Right renal cortex interstitium (tissue), 3 donors: ENCODE measurements around the gene AMIGO2. TPM values are rescaled to one million over a fixed set of nuclear protein-coding genes. Genes with fewer than 3 reads are reported as not detected.

ENCODE experiments used
- DNase-seq, 3 donors: peaks; one replicate each; pipeline ENCODE4 v3.0.0-alpha.2; 2013; ENCODE audit warnings: low read depth in 3 of 3, low spot score in 2 of 3
- polyA plus RNA-seq, 3 donors: library from polyadenylated mRNA; unstranded; fragments of 120-200 nt; gene quantifications; one replicate each; pipeline ENCODE4 v1.2.1, GENCODE V29; 2013; ENCODE audit not compliant: insufficient read length in 3 of 3

Gene AMIGO2
- polyA plus RNA-seq, 3 donors: 43.4 to 59.3 (median 48.1) TPM

GRCh38 chr12:47099610-47100009 lies 19.9 kb upstream of the AMIGO2 start:
- no peak for DNase-seq

GRCh38 chr12:47098099-47098498 lies 18.3 kb upstream of the AMIGO2 start:
- DNase-seq: no peak

DNA sequence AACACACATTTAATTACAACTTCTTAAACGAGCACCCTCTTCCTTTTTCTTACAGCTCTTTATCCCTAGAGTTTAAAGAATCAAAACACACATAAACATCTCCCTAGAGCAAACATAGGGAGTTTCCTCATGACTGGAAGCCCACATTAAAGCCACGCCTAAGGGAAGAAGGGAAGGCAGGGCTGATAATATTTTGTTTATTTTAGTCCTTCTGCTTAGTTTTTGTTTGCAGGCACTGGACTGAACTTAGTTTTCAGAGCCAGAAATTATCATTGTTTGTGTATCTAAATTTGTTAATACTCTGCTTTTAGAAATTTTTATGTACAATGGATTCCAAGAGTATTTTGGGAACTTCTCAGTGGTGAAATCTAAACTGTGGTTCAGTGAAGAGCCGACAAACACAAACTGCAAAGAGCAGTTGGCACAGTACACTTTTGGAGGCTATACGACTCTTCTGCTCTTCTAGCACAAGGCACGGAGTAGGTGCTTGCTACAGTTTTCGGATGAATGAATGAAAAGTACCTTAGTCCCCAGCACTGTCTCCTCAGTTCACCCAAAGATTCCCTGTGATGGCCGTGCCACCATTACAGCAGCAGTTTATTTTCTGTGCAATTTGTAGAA lies 17.6 kb upstream of the AMIGO2 start:
- DNase-seq: no peak

DNA sequence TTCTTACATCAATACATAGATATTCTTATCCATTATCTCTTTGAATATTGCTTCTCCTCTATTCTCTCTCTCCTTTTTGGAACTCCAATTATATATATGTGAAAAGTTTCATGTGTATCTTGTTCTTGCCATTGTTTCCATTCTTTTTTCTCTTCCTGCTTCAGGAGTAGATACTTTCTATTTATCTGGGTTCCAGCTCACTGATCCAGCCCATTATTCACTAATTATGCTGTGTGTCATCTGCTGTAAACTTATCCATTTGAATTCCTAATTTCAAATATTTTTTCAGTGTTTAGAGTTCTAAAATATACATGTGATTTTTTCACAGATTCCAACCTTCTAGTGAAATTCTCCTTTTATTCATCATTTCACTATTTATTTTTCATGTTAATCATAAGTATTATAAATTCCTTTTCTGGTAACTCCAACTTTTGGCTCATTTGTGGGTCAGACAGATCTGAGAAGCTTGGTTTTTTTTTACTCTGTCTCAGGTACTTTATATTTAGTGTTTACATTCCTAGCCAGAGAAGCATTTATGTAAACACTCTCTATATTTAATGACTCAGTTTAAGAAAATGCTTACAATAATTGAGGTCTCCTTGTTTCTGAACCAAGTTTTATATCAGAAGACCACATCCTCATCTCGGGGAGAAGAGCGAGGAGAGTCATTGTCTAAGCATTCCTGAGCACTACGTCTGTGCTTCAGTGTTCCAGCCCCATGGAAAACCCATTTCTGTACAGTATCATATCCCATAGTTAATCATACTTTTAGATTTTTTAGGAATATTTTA lies 15.9 kb upstream of the AMIGO2 start:
- DNase-seq: no peak

- no peak for DNase-seq
Observed at GRCh38 chr12:47094804-47095203, 15.0 kb upstream of the AMIGO2 start.

GRCh38 chr12:47091009-47091408 lies 11.2 kb upstream of the AMIGO2 start:
- DNase-seq: no peak

DNA sequence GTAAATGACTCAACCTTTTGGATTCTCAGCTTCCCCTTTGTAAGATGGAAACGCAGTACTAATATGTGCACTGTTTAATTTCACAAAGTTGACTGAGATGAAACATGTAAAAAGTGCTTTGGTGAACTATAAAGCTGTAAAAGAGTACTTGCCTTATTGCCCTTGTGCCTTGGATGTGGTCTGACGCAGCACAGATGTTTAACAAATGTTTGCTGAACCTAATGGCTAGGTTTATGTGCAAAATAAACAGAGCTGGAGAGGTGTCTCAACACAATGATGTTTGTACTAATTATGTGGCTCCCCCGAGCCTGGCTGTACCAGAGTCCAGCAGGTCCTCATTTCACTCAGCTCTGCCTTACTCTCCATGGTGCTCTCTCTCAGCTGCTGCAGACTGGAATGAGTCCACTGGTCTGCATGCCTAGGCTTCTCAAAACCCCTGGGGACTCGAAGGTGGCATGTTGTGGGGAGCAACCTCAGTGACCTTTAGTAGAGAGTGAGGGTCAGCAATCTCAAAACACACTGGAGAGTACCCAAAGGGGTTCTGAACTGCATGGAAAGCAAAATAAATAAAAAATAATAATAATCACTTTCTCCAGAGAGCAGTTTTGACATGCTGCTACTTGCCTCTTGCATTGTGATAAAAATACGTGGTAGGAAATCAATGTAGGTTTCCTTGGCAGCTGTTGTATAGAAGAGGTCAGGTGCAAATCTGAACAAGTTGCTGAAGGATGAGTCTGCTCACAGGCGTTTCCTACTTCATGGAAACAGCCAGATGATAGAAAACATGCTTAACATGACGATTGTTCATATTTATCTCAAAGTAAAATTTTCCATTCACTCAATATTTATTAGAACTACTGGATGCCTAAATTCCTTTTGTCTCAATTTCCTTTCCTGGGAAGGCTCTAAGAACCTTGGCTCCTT lies 8.5 kb upstream of the AMIGO2 start:
- DNase-seq: no peak

DNA sequence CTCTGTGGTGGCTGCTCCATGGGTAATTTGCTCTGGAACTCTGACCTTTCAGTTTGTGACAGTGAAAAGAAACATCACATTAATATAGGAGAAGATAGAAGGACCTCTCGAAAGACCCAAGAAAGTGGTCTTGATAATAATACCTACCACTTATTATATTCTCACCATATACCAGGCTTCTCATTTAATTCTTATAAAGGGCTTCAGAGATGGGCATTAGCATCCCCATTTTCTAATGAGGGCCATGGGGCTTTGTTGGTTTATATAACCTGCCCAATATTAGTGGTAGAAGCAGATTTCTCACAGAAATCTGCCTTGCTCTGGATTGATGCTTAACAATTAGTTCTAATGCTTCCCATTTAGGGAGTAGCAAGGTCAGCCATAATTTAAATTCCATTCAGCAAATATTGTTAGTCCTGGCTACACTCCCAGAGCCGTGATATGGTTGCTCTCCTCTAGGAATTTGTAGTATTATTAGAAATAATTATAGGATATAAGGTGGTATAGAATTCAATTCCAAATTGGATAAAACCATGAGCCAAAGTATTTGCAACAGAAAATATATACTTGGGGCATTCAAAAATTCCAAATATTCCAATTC lies 7.4 kb upstream of the AMIGO2 start:
- DNase-seq: no peak

GRCh38 chr12:47085815-47086252 lies 6.1 kb upstream of the AMIGO2 start:
- no peak for DNase-seq

DNA sequence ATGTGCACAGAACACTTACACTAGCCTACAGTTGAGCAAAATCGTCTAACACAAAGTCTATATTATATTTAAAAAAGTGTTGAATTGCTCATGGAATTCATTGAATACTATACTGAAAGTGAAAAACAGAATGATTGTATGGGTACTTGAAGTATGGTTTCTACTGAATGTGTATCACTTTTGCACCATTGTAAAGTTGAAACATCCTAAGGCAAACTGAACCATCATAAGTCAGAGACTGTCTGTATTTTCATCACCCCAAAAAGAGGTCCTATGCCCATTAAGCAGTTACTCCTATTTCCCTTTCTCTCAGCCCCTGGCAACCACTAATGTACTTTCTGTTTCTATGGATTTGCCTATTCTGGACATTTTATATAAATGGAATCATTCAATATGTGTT lies 4.4 kb upstream of the AMIGO2 start:
- DNase-seq: no peak

- DNase-seq: no peak
Observed at GRCh38 chr12:47082796-47083621, 3.2 kb upstream of the AMIGO2 start.

DNA sequence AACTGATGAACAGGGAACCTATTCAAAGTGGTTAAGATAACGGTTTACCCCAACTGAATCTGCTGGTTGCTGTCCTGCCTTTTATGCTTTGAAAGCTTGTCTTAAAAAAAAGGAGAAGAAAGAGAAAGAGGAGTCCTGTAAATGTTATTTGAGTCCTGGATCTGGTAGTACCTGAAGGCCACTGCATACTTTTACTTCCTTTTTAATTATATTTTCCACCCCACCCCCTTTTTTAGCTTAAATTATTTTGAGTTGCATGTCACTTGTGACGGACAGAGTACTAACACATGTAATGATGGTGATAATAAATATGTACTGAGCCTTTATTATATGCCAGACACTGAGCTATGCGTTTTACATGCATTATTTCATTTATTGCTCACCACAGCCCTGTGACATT lies 2.5 kb upstream of the AMIGO2 start:
- no peak for DNase-seq

GRCh38 chr12:47080725-47081502 lies 1.2 kb upstream of the AMIGO2 start:
- no peak for DNase-seq

GRCh38 chr12:47079981-47080724 lies 394 bp upstream of the AMIGO2 start:
- DNase-seq: no peak

DNA sequence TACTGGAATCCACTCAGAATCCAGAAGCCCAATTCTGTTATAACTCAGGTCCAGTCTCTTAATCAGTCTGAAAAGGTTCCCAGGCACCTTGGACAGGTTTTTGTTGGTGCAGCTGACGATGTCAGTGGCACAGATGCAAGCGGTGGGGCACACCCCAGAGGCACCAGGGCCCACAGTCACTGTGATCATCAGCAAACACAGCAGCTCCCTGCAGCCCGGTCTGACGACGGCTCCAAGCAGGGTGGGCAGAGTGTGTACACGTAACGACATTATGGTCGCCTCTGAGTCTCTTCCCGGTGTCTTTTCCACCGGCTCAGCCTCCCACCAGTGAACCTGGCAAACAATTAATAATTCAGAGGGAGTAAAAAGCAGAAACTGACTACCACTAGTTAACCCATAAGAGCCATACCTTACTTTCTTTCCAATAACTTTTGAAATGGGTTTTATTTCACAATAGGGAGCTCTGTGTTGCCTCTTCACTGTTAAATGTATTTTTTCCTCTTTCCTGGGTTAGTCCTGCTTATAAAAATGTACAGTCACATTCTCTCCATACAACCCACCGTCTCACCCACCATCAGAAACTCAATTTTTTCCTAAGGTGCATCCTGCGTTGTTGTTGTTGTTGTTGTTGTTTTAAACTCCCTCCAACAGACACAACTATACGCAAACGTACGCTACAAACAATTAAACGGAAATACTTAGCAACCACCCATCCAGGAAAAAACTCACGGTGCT lies 859 bp downstream of the AMIGO2 start:
- no peak for DNase-seq

- no peak for DNase-seq
Observed at GRCh38 chr12:47078086-47078395, 1.7 kb downstream of the AMIGO2 start.

DNA sequence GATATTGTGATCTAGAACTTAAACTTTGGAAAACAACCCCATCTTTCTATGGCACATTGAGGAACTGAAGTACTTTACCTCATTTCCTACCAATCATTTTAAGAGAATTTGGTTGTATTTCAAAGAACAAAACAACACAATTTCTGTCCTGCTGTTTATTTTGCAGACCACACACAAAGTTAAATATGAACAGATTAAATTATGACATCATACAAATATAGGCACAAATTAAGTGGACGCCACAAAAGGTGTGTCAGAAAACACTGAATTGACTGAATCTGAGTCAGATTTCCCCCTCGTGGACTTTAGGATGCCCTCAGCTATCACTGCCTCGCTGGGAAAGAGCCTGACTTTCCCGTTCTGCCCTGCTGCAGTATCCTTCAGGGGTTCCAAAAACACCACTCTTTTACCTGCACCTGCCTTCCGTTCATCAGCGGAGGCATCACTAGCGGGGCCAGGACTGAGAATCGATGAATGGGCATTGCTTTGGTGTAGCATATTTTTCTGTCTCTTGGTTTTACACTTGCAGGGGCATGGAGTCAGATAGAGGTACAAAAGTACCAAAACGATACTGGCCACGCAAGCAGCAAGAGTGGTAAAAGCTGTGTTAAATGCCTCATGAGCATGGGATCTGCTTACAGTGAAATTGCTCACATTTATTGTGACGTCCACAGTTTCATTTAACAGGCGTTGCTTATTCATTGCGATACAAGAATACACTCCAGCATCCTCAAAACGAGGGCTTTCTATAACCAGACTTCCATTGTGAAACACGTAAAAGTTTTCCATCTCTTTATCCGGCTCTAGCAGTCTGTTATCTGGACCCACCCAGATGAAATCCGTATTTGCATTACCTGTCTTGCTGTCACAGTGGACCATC lies 2.3 kb downstream of the AMIGO2 start:
- no peak for DNase-seq
